Measurements from ENCODE around the gene ATG16L2.

The ATG16L2 gene

GRCh38 chr11:72812967-72813739, 1.1 kb upstream of the ATG16L2 start:
- peak overlapping the region; percentile 70 for H3K4me3 ChIP-seq (replicated peaks; ENCODE audit: low read depth, low read length)
- TF ChIP-seq CTCF (IDR thresholded peaks at IDR 0.05; ENCODE audit: low read depth, low read length, missing control alignments): peak; percentile 80
- no peak for DNase-seq (ENCODE audit: extremely low read depth, low read depth)

GRCh38 chr11:72813740-72814285, 398 bp upstream of the ATG16L2 start:
- TF ChIP-seq CTCF (IDR thresholded peaks at IDR 0.05; ENCODE audit: low read depth, low read length, missing control alignments): no peak
- DNase-seq (ENCODE audit: extremely low read depth, low read depth): no peak
- H3K4me3 ChIP-seq (replicated peaks; ENCODE audit: low read depth, low read length): peak overlapping the region; percentile 70

- no peak for DNase-seq (ENCODE audit: extremely low read depth, low read depth)
- peak overlapping the region; percentile 70 for H3K4me3 ChIP-seq (replicated peaks; ENCODE audit: low read depth, low read length)
- no peak for TF ChIP-seq CTCF (IDR thresholded peaks at IDR 0.05; ENCODE audit: low read depth, low read length, missing control alignments)
Measured at GRCh38 chr11:72815110-72815618, 953 bp downstream of the ATG16L2 start.

GRCh38 chr11:72816404-72816990, 2.3 kb downstream of the ATG16L2 start:
- no peak for TF ChIP-seq CTCF (IDR thresholded peaks at IDR 0.05; ENCODE audit: low read depth, low read length, missing control alignments)
- no peak overlapping the region for H3K4me3 ChIP-seq (replicated peaks; ENCODE audit: low read depth, low read length)
- no peak for DNase-seq (ENCODE audit: extremely low read depth, low read depth)

- DNase-seq (ENCODE audit: extremely low read depth, low read depth): no peak
- no peak for TF ChIP-seq CTCF (IDR thresholded peaks at IDR 0.05; ENCODE audit: low read depth, low read length, missing control alignments)
- no peak overlapping the region for H3K4me3 ChIP-seq (replicated peaks; ENCODE audit: low read depth, low read length)
Measured at GRCh38 chr11:72817966-72818365, 3.8 kb downstream of the ATG16L2 start.

- no peak for DNase-seq (ENCODE audit: extremely low read depth, low read depth)
- TF ChIP-seq CTCF (IDR thresholded peaks at IDR 0.05; ENCODE audit: low read depth, low read length, missing control alignments): no peak
- H3K4me3 ChIP-seq (replicated peaks; ENCODE audit: low read depth, low read length): no peak overlapping the region
Measured at GRCh38 chr11:72818971-72819370, 4.8 kb downstream of the ATG16L2 start.

Data from HFF-Myc (cell line).